Upper lobe of left lung (tissue), 6 donors: ENCODE measurements around the gene ARHGDIG. TPM values are rescaled to one million over a fixed set of nuclear protein-coding genes. Genes with fewer than 3 reads are reported as not detected.

Experiments
- ATAC-seq, 2 donors: fragments of 200-7000 bp; cut with Tn5 transposase; one replicate each; pipeline ENCODE4 v1.9.1; 2022; ENCODE audit warnings: mild to moderate bottlenecking in 2 of 2, moderate library complexity in 2 of 2; ENCODE audit not compliant: low FRiP score in 2 of 2
- DNase-seq, 2 donors: peaks; one replicate each; pipeline ENCODE4 v3.0.0-alpha.2; 2019 to 2020
- H3K27ac ChIP-seq, 4 donors: fragments of 200-600 bp; sonication (generic); one replicate each; pipeline ENCODE4 v1.5.1; 2016 to 2019
- H3K27me3 ChIP-seq, 4 donors: fragments of 200-600 bp; sonication (generic); one replicate each; pipeline ENCODE4 v1.5.1; 2017 to 2019
- H3K36me3 ChIP-seq, 4 donors: fragments of 200-600 bp; sonication (generic); one replicate each; pipeline ENCODE4 v1.5.1; 2016 to 2019
- H3K4me1 ChIP-seq, 4 donors: fragments of 200-600 bp; sonication (generic); one replicate each; pipeline ENCODE4 v1.5.1; 2018 to 2019
- H3K4me3 ChIP-seq, 4 donors: fragments of 200-600 bp; sonication (generic); one replicate each; pipeline ENCODE4 v1.5.1; 2017 to 2019; ENCODE audit warnings: mild to moderate bottlenecking in 2 of 4, moderate library complexity in 1 of 4
- H3K9me3 ChIP-seq, 4 donors: fragments of 200-600 bp; sonication (generic); one replicate each; pipeline ENCODE4 v1.5.1; 2018 to 2019
- CTCF ChIP-seq, 6 experiments: fragments of 450-650 bp in 4 of 6; fragments of 200-600 bp in 2 of 6; sonication (generic) in 2 of 6; IDR thresholded peaks; one replicate each; pipeline ENCODE4 v1.5.1; 2016 to 2019; ENCODE audit warnings: antibody characterized with exemption in 6 of 6
- EP300 ChIP-seq, 4 donors: sonication (generic); formaldehyde crosslinking; IDR thresholded peaks; one replicate each; pipeline ENCODE4 v1.5.1; 2017; ENCODE audit warnings: antibody characterized with exemption in 4 of 4, control low read depth in 2 of 4
- POLR2A ChIP-seq, 4 donors: fragments of 450-650 bp; IDR thresholded peaks; one replicate each; pipeline ENCODE4 v1.5.1; 2016 to 2017; ENCODE audit warnings: antibody characterized with exemption in 4 of 4, mild to moderate bottlenecking in 2 of 4
- POLR2AphosphoS5 ChIP-seq, 2 donors: sonication (generic); formaldehyde crosslinking; IDR thresholded peaks; one replicate each; pipeline ENCODE4 v1.5.1; 2017; ENCODE audit warnings: antibody characterized with exemption in 2 of 2
- WGBS, 2 donors: methylation state at CpG; one replicate each; pipeline ENCODE4 v1.1.5; 2017 to 2018; 5-methylcytosine and 5-hydroxymethylcytosine counted together
- total RNA-seq, 6 donors: library from RNA; depleted of rRNA in 4 of 6; stranded (reverse); fragments of >200 nt in 4 of 6; gene quantifications; one replicate each; pipeline versions ENCODE4 v1.1.0 to v1.2.1, GENCODE V29; 2016 to 2021
- donor health status: DM: no; HTN: no; CAD: no; lungs with moderate emphysema.
- donor health status: DM: no; HTN: yes; CAD: no; lungs with severe emphysema.

Gene ARHGDIG
- total RNA-seq, 6 donors from 2014 or later = 0.91 TPM; not detected in 5

- H3K36me3 ChIP-seq = peaks cover 6 to 34% (median 28%) of the 10 kb centered on the region in 4 donors
- no peak for DNase-seq
- H3K9me3 ChIP-seq = no peaks in the 10 kb centered on the region
- ATAC-seq = no peak
- 97 to 100% methylated on average over 5 of the region's 5 CpGs for WGBS, 2 donors
- no peaks in the 10 kb centered on the region for H3K27me3 ChIP-seq
- TF ChIP-seq POLR2A (IDR thresholded peaks at IDR 0.05) = no peak
- no peak for TF ChIP-seq POLR2AphosphoS5 (IDR thresholded peaks at IDR 0.05)
- TF ChIP-seq EP300 (IDR thresholded peaks at IDR 0.05) = no peak
- no peak for TF ChIP-seq CTCF (IDR thresholded peaks at IDR 0.05)
- H3K27ac ChIP-seq = no peak overlapping the region
- H3K4me1 ChIP-seq = peaks cover 0 to 9% (median 2%) of the 10 kb centered on the region in 4 donors
- H3K4me3 ChIP-seq = no peak overlapping the region
These were observed 37.2 kb downstream of the ARHGDIG start for GRCh38 chr16:317583-317982.

GRCh38 chr16:318628-319027 is 38.2 kb downstream of the ARHGDIG start:
- ATAC-seq = no peak
- Histone ChIP-seq H3K27me3 (no peaks in the 10 kb centered on the region), H3K4me3 (no peak overlapping the region), H3K36me3 (peaks cover 5 to 25% (median 19%) of the 10 kb centered on the region in 4 donors), H3K9me3 (no peaks in the 10 kb centered on the region), H3K27ac (no peak overlapping the region), H3K4me1 (peaks cover 0 to 9% (median 2%) of the 10 kb centered on the region in 4 donors)
- peak in 1 of 2 donors; percentile 69 for DNase-seq
- no peak for TF ChIP-seq EP300 (IDR thresholded peaks at IDR 0.05)
- TF ChIP-seq CTCF (IDR thresholded peaks at IDR 0.05) = no peak
- TF ChIP-seq POLR2AphosphoS5 (IDR thresholded peaks at IDR 0.05) = no peak
- TF ChIP-seq POLR2A (IDR thresholded peaks at IDR 0.05) = no peak
- 87 to 97% methylated on average over 22 of the region's 22 CpGs for WGBS, 2 donors

- ATAC-seq (no peak), DNase-seq (no peak)
- TF ChIP-seq POLR2A (IDR thresholded peaks at IDR 0.05) (no peak), EP300 (IDR thresholded peaks at IDR 0.05) (no peak), CTCF (IDR thresholded peaks at IDR 0.05) (no peak), POLR2AphosphoS5 (IDR thresholded peaks at IDR 0.05) (no peak)
- 94 to 96% methylated on average over 5 of the region's 5 CpGs for WGBS, 2 donors
- H3K27ac ChIP-seq = no peak overlapping the region
- H3K36me3 ChIP-seq = peaks cover 5 to 13% (median 9%) of the 10 kb centered on the region in 4 donors
- H3K9me3 ChIP-seq = no peaks in the 10 kb centered on the region
- H3K4me3 ChIP-seq = no peak overlapping the region
- peaks cover 2 to 24% (median 11%) of the 10 kb centered on the region in 4 donors for H3K4me1 ChIP-seq
- no peaks in the 10 kb centered on the region for H3K27me3 ChIP-seq
These were observed 39.8 kb downstream of the ARHGDIG start for GRCh38 chr16:320206-320605.

- DNase-seq (no peak), ATAC-seq (no peak)
- Histone ChIP-seq H3K4me1 (peaks cover 16 to 37% (median 24%) of the 10 kb centered on the region in 4 donors), H3K36me3 (peaks cover 5 to 13% (median 9%) of the 10 kb centered on the region in 4 donors), H3K27ac (peak overlapping the region in 2 of 4 donors; percentile 16 to 17), H3K9me3 (no peaks in the 10 kb centered on the region), H3K4me3 (no peak overlapping the region), H3K27me3 (no peaks in the 10 kb centered on the region)
- TF ChIP-seq EP300 (IDR thresholded peaks at IDR 0.05) (no peak), CTCF (IDR thresholded peaks at IDR 0.05) (no peak), POLR2A (IDR thresholded peaks at IDR 0.05) (no peak), POLR2AphosphoS5 (IDR thresholded peaks at IDR 0.05) (no peak)
- WGBS, 2 donors = 79 to 86% methylated on average over 9 of the region's 9 CpGs
These were observed 41.1 kb downstream of the ARHGDIG start for GRCh38 chr16:321532-321931.

- no peak for TF ChIP-seq POLR2AphosphoS5 (IDR thresholded peaks at IDR 0.05)
- TF ChIP-seq EP300 (IDR thresholded peaks at IDR 0.05) = no peak
- no peak for TF ChIP-seq POLR2A (IDR thresholded peaks at IDR 0.05)
- TF ChIP-seq CTCF (IDR thresholded peaks at IDR 0.05) = no peak
- no peak for ATAC-seq
- DNase-seq = no peak
- H3K36me3 ChIP-seq = peaks cover 5 to 13% (median 9%) of the 10 kb centered on the region in 4 donors
- no peak overlapping the region for H3K4me3 ChIP-seq
- H3K27ac ChIP-seq = no peak overlapping the region
- no peaks in the 10 kb centered on the region for H3K9me3 ChIP-seq
- no peaks in the 10 kb centered on the region for H3K27me3 ChIP-seq
- H3K4me1 ChIP-seq = peaks cover 26 to 48% (median 35%) of the 10 kb centered on the region in 4 donors
- WGBS, 2 donors = 96 to 97% methylated on average over 12 to 13 of the region's 13 CpGs
These were observed 42.2 kb downstream of the ARHGDIG start for GRCh38 chr16:322476-323143.
